ENCODE results near the gene MSH5. TPM values are rescaled to one million over a fixed set of nuclear protein-coding genes. Genes with fewer than 3 reads are reported as not detected.

Gene MSH5
- polyA plus RNA-seq, 1 donor (not counting 4 experiments of a cell fraction or from before 2014, with no cell fraction given): 14.8 TPM

- Histone ChIP-seq H3K9me3 (ENCODE audit: control insufficient read depth, low read depth, low read length) (no peaks in the 10 kb centered on the region), H3K4me3 (ENCODE audit: control insufficient read depth in 2 of 3, extremely low read depth in 1 of 3, insufficient read depth in 2 of 3, low read depth in 1 of 3, low read length in 3 of 3) (no peak overlapping the region), H3K27me3 (ENCODE audit: control insufficient read depth, extremely low read depth, insufficient read depth, low read length) (no peaks in the 10 kb centered on the region), H3K9ac (ENCODE audit: control insufficient read depth, extremely low read depth, insufficient read depth, low read length) (no peak overlapping the region), H3K4me1 (ENCODE audit: control insufficient read depth, extremely low read depth, insufficient read depth, low read length) (no peaks in the 10 kb centered on the region), H3K9me1 (ENCODE audit: control insufficient read depth, extremely low read depth, insufficient read depth, low read length) (no peaks in the 10 kb centered on the region), H4K20me1 (ENCODE audit: control insufficient read depth, extremely low read depth, insufficient read depth, low read length) (no peaks in the 10 kb centered on the region), H3K4me2 (ENCODE audit: control insufficient read depth, extremely low read depth, insufficient read depth, low read depth, low read length) (no peak overlapping the region), H3K36me3 (ENCODE audit: control insufficient read depth in 2 of 2, extremely low read depth in 1 of 2, insufficient read depth in 2 of 2, low read length in 2 of 2) (peaks cover 2 to 28% of the 10 kb centered on the region in 2 experiments), H3K79me2 (ENCODE audit: control insufficient read depth, insufficient read depth, low read length) (no peaks in the 10 kb centered on the region), H2AFZ (ENCODE audit: control insufficient read depth, low read length) (no peak overlapping the region), H3K27ac (ENCODE audit: control insufficient read depth, insufficient read depth, low read length) (no peak overlapping the region)
- FAIRE-seq (no peak), DNase-seq (ENCODE audit: low read depth, low spot score) (no peak)
- TF ChIP-seq CTCF (optimal IDR thresholded peaks at IDR 0.05 in 1 of 3, IDR thresholded peaks at IDR 0.05 in 1 of 3, conservative IDR thresholded peaks at IDR 0.05 in 1 of 3; ENCODE audit: extremely low read depth in 1 of 3, insufficient read depth in 2 of 3, low read length in 3 of 3) (no peak), EZH2 (IDR thresholded peaks at IDR 0.05; ENCODE audit: low read length) (no peak)
- dilution Hi-C loops (cut with MboI; ENCODE audit: extremely low pct_ligation_motif_present, low sequenced_read_pairs): no loop called here
Measured at GRCh38 chr6:31744422-31744821, 4.6 kb downstream of the MSH5 start.

GRCh38 chr6:31749301-31750036 lies 9.7 kb downstream of the MSH5 start:
- no peak for DNase-seq (ENCODE audit: low read depth, low spot score)
- no peaks in the 10 kb centered on the region for H3K27me3 ChIP-seq (ENCODE audit: control insufficient read depth, extremely low read depth, insufficient read depth, low read length)
- no peaks in the 10 kb centered on the region for H3K9me3 ChIP-seq (ENCODE audit: control insufficient read depth, low read depth, low read length)
- no peak for FAIRE-seq
- H2AFZ ChIP-seq (ENCODE audit: control insufficient read depth, low read length): no peak overlapping the region
- H3K27ac ChIP-seq (ENCODE audit: control insufficient read depth, insufficient read depth, low read length): no peak overlapping the region
- H3K9ac ChIP-seq (ENCODE audit: control insufficient read depth, extremely low read depth, insufficient read depth, low read length): no peak overlapping the region
- H3K4me2 ChIP-seq (ENCODE audit: control insufficient read depth, extremely low read depth, insufficient read depth, low read depth, low read length): no peak overlapping the region
- H3K36me3 ChIP-seq (ENCODE audit: control insufficient read depth in 2 of 2, extremely low read depth in 1 of 2, insufficient read depth in 2 of 2, low read length in 2 of 2): peaks cover 0 to 12% of the 10 kb centered on the region in 2 experiments
- H3K4me1 ChIP-seq (ENCODE audit: control insufficient read depth, extremely low read depth, insufficient read depth, low read length): no peaks in the 10 kb centered on the region
- no peaks in the 10 kb centered on the region for H3K79me2 ChIP-seq (ENCODE audit: control insufficient read depth, insufficient read depth, low read length)
- H3K4me3 ChIP-seq (ENCODE audit: control insufficient read depth in 2 of 3, extremely low read depth in 1 of 3, insufficient read depth in 2 of 3, low read depth in 1 of 3, low read length in 3 of 3): no peak overlapping the region
- dilution Hi-C loops (cut with MboI; ENCODE audit: extremely low pct_ligation_motif_present, low sequenced_read_pairs): no loop called here
- TF ChIP-seq EZH2 (IDR thresholded peaks at IDR 0.05; ENCODE audit: low read length): no peak
- H3K9me1 ChIP-seq (ENCODE audit: control insufficient read depth, extremely low read depth, insufficient read depth, low read length): no peaks in the 10 kb centered on the region
- H4K20me1 ChIP-seq (ENCODE audit: control insufficient read depth, extremely low read depth, insufficient read depth, low read length): no peaks in the 10 kb centered on the region

Measured in keratinocyte (primary cell).